GM23338 (cell line): ENCODE data around the gene MICAL2.

Experiments used
- CREB1 ChIP-seq: fragments of 250-450 bp; sonication (Bioruptor Pico); IDR thresholded peaks from 2 replicates; pipeline ENCODE4 v1.5.0; 2020; ENCODE audit warnings: low read depth, mild to moderate bottlenecking, moderate library complexity
- EZH2 ChIP-seq: fragments of 200-600 bp; sonication (generic); IDR thresholded peaks from one replicate; pipeline ENCODE4 v1.8.0; 2017; ENCODE audit warnings: antibody characterized with exemption, mild to moderate bottlenecking, low read depth; ENCODE audit not compliant: unreplicated experiment
- EZH2phosphoT487 ChIP-seq: fragments of 200-600 bp; sonication (generic); IDR thresholded peaks from one replicate; pipeline ENCODE4 v1.8.1; 2018; ENCODE audit warnings: antibody characterized with exemption; ENCODE audit not compliant: unreplicated experiment
- JUNB ChIP-seq: IDR thresholded peaks from one replicate; pipeline ENCODE4 v1.6.1; 2016; ENCODE audit warnings: antibody characterized with exemption; ENCODE audit not compliant: unreplicated experiment
- NANOG ChIP-seq: IDR thresholded peaks from 2 replicates; pipeline ENCODE4 v1.6.1; 2016; ENCODE audit warnings: antibody characterized with exemption, borderline replicate concordance
- POLR2AphosphoS5 ChIP-seq: IDR thresholded peaks from 2 replicates; pipeline ENCODE4 v1.6.1; 2016; ENCODE audit warnings: antibody characterized with exemption, low read depth
- STAT1 ChIP-seq: IDR thresholded peaks from one replicate; pipeline ENCODE4 v1.6.1; 2016; ENCODE audit warnings: antibody characterized with exemption; ENCODE audit not compliant: unreplicated experiment
- TF ChIP-seq, protein P1 (sequence below), 2 experiments: fragments of 200-600 bp in 1 of 2; sonication (generic) in 1 of 2; conservative IDR thresholded peaks; 2 replicates each; pipeline versions ENCODE4 v1.5.1 to v1.6.1; 2016 to 2017; ENCODE audit warnings: antibody characterized with exemption in 2 of 2, low read depth in 2 of 2, mild to moderate bottlenecking in 2 of 2, moderate library complexity in 1 of 2
- TF ChIP-seq, protein P2 (sequence below): IDR thresholded peaks from 2 replicates; pipeline ENCODE4 v1.6.1; 2016; ENCODE audit warnings: antibody characterized with exemption
- TF ChIP-seq, protein P3 (sequence below): IDR thresholded peaks from one replicate; pipeline ENCODE4 v1.6.1; 2018; ENCODE audit warnings: antibody characterized with exemption; ENCODE audit not compliant: unreplicated experiment
- TF ChIP-seq, protein P4 (sequence below): fragments of 250-450 bp; sonication (Bioruptor Pico); IDR thresholded peaks from 2 replicates; pipeline ENCODE4 v1.5.0; 2020; ENCODE audit warnings: mild to moderate bottlenecking, moderate library complexity

DNA sequence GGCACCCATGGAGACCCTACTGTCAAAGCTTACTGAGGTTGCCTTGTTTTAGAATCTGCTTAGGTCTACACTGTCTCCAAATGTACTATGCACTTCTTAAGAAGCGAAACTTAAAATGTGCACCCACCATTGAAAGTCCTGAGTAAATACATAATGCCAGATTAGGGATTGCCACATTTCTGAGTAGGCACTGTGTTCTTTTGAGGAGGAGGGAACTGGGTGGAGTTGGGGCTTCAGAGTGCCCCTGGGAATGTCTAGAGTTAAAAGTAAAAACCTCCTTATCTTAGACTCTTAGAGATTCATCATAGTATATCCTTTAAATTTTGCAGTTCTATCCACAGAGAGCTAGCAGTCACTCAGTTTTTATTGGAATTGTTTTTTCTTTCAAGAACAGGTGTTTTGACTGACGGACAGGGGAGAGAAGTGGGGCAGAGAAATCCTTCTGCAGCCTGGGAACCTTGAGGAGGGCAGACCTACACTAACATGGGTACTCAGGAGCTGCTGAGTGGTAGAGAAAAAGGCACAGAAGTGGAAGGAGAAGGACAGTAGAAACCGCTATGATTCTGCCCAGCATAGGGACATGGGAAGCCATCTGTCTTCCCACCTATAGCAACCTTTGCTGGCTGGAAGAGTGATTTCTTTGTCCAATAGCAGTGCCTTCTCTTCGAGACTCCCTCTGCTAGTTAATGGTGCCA is 33.4 kb upstream of the MICAL2 start:
- TF ChIP-seq, protein P1, sequence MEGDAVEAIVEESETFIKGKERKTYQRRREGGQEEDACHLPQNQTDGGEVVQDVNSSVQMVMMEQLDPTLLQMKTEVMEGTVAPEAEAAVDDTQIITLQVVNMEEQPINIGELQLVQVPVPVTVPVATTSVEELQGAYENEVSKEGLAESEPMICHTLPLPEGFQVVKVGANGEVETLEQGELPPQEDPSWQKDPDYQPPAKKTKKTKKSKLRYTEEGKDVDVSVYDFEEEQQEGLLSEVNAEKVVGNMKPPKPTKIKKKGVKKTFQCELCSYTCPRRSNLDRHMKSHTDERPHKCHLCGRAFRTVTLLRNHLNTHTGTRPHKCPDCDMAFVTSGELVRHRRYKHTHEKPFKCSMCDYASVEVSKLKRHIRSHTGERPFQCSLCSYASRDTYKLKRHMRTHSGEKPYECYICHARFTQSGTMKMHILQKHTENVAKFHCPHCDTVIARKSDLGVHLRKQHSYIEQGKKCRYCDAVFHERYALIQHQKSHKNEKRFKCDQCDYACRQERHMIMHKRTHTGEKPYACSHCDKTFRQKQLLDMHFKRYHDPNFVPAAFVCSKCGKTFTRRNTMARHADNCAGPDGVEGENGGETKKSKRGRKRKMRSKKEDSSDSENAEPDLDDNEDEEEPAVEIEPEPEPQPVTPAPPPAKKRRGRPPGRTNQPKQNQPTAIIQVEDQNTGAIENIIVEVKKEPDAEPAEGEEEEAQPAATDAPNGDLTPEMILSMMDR (conservative IDR thresholded peaks at IDR 0.05; ENCODE audit: low read depth in 2 of 2): no peak
- TF ChIP-seq EZH2 (no peak), CREB1 (CRISPR knock-in tag) (no peak), STAT1 (no peak), EZH2phosphoT487 (no peak), POLR2AphosphoS5 (no peak), NANOG (no peak), JUNB (no peak)
- TF ChIP-seq, protein P2, sequence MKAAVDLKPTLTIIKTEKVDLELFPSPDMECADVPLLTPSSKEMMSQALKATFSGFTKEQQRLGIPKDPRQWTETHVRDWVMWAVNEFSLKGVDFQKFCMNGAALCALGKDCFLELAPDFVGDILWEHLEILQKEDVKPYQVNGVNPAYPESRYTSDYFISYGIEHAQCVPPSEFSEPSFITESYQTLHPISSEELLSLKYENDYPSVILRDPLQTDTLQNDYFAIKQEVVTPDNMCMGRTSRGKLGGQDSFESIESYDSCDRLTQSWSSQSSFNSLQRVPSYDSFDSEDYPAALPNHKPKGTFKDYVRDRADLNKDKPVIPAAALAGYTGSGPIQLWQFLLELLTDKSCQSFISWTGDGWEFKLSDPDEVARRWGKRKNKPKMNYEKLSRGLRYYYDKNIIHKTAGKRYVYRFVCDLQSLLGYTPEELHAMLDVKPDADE: no peak
- TF ChIP-seq, protein P3, sequence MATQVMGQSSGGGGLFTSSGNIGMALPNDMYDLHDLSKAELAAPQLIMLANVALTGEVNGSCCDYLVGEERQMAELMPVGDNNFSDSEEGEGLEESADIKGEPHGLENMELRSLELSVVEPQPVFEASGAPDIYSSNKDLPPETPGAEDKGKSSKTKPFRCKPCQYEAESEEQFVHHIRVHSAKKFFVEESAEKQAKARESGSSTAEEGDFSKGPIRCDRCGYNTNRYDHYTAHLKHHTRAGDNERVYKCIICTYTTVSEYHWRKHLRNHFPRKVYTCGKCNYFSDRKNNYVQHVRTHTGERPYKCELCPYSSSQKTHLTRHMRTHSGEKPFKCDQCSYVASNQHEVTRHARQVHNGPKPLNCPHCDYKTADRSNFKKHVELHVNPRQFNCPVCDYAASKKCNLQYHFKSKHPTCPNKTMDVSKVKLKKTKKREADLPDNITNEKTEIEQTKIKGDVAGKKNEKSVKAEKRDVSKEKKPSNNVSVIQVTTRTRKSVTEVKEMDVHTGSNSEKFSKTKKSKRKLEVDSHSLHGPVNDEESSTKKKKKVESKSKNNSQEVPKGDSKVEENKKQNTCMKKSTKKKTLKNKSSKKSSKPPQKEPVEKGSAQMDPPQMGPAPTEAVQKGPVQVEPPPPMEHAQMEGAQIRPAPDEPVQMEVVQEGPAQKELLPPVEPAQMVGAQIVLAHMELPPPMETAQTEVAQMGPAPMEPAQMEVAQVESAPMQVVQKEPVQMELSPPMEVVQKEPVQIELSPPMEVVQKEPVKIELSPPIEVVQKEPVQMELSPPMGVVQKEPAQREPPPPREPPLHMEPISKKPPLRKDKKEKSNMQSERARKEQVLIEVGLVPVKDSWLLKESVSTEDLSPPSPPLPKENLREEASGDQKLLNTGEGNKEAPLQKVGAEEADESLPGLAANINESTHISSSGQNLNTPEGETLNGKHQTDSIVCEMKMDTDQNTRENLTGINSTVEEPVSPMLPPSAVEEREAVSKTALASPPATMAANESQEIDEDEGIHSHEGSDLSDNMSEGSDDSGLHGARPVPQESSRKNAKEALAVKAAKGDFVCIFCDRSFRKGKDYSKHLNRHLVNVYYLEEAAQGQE: no peak
- TF ChIP-seq, protein P4, sequence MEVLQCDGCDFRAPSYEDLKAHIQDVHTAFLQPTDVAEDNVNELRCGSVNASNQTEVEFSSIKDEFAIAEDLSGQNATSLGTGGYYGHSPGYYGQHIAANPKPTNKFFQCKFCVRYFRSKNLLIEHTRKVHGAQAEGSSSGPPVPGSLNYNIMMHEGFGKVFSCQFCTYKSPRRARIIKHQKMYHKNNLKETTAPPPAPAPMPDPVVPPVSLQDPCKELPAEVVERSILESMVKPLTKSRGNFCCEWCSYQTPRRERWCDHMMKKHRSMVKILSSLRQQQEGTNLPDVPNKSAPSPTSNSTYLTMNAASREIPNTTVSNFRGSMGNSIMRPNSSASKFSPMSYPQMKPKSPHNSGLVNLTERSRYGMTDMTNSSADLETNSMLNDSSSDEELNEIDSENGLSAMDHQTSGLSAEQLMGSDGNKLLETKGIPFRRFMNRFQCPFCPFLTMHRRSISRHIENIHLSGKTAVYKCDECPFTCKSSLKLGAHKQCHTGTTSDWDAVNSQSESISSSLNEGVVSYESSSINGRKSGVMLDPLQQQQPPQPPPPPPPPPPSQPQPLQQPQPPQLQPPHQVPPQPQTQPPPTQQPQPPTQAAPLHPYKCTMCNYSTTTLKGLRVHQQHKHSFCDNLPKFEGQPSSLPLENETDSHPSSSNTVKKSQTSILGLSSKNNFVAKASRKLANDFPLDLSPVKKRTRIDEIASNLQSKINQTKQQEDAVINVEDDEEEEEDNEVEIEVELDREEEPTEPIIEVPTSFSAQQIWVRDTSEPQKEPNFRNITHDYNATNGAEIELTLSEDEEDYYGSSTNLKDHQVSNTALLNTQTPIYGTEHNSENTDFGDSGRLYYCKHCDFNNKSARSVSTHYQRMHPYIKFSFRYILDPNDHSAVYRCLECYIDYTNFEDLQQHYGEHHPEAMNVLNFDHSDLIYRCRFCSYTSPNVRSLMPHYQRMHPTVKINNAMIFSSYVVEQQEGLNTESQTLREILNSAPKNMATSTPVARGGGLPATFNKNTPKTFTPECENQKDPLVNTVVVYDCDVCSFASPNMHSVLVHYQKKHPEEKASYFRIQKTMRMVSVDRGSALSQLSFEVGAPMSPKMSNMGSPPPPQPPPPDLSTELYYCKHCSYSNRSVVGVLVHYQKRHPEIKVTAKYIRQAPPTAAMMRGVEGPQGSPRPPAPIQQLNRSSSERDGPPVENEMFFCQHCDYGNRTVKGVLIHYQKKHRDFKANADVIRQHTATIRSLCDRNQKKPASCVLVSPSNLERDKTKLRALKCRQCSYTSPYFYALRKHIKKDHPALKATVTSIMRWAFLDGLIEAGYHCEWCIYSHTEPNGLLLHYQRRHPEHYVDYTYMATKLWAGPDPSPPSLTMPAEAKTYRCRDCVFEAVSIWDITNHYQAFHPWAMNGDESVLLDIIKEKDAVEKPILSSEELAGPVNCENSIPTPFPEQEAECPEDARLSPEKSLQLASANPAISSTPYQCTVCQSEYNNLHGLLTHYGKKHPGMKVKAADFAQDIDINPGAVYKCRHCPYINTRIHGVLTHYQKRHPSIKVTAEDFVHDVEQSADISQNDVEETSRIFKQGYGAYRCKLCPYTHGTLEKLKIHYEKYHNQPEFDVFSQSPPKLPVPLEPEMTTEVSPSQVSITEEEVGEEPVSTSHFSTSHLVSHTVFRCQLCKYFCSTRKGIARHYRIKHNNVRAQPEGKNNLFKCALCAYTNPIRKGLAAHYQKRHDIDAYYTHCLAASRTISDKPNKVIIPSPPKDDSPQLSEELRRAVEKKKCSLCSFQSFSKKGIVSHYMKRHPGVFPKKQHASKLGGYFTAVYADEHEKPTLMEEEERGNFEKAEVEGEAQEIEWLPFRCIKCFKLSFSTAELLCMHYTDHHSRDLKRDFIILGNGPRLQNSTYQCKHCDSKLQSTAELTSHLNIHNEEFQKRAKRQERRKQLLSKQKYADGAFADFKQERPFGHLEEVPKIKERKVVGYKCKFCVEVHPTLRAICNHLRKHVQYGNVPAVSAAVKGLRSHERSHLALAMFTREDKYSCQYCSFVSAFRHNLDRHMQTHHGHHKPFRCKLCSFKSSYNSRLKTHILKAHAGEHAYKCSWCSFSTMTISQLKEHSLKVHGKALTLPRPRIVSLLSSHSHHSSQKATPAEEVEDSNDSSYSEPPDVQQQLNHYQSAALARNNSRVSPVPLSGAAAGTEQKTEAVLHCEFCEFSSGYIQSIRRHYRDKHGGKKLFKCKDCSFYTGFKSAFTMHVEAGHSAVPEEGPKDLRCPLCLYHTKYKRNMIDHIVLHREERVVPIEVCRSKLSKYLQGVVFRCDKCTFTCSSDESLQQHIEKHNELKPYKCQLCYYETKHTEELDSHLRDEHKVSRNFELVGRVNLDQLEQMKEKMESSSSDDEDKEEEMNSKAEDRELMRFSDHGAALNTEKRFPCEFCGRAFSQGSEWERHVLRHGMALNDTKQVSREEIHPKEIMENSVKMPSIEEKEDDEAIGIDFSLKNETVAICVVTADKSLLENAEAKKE (CRISPR knock-in tag): no peak
